Fibroblast of skin of abdomen (primary cell): Measurements from ENCODE around the gene KAZN.
A peak's percentile ranks its signal among the peaks of the same experiment; 100 is the strongest.

ENCODE experiments used
- DNase-seq: peaks from one replicate; pipeline ENCODE4 v3.0.0-alpha.2; 2013

KAZN gene

DNA sequence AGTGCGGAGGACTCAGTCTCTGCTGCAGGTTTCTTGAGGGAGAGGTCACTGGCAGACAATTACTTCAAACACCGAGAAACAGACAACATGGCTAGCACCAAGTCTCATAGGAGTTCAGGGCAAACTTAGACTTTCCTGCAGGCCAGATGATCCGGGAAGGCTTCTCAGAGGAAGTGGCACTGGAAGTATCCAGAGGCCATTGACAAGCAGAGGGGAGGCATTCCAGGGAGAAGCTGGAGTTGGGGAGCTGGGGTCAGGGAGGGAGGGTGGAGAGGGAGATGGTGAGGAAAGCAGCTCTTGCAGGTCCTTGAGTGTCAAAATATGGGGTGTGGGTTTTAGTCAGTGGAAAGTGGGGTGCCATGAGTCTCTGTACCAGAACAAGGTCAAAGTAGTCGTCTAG is 147.9 kb downstream of the KAZN start:
- no peak for DNase-seq

DNA sequence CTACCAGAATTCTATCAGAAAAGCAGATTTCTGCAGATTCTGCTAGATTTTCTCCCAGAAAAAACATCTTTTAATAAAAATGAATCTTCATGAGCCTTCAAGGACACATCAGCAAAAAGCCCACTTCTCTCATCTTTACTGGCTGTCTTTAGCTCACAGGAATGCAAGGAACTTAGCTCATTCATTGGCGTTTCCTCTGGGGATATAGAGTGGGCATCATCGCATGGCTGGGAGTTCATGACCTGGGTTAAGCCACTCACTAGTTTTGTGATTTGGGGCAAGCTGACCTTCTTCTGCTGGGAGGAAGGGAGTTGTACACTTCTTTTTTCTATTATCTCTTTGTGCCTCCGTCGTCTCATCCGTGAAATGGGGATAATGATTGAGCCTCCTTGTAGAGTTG is 149.7 kb downstream of the KAZN start:
- no peak for DNase-seq

DNA sequence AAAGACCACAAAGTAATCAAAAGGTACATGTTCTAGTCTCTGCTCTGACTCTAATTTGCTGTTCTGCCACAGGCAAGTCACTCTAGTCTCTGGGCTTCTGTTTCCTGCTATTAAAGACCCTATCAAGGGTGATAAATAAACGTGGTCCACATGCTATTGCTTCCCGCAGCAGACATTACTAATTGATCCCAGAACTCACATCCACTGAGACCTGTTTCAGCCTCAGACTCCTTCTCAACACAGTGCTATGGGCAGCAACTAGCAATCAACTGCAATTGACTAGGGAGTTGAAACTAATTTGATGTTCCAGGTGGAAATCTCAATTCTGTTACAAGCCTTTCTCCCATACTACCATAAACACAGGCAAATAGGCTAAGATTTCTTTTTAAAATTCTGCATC is 150.5 kb downstream of the KAZN start:
- DNase-seq = no peak

DNA sequence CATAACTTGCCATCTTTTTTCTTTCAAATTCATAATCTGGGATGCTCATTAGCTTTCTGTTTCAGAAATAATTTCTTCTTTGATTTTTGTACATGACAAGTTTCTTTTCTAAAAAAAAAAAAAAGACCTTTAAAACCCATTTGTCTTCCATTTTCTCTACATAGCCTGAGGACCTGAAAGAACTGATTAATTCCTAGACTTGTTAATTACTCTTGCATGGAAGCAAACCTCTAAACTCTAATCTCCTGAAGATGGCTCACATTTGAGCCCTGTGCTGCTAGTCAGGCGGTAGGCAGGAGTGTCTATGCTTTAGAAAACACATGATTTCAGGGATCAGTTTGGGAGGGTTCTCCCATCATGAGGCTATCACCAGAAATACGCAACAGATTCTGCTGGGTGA is 152.0 kb downstream of the KAZN start:
- no peak for DNase-seq

DNA sequence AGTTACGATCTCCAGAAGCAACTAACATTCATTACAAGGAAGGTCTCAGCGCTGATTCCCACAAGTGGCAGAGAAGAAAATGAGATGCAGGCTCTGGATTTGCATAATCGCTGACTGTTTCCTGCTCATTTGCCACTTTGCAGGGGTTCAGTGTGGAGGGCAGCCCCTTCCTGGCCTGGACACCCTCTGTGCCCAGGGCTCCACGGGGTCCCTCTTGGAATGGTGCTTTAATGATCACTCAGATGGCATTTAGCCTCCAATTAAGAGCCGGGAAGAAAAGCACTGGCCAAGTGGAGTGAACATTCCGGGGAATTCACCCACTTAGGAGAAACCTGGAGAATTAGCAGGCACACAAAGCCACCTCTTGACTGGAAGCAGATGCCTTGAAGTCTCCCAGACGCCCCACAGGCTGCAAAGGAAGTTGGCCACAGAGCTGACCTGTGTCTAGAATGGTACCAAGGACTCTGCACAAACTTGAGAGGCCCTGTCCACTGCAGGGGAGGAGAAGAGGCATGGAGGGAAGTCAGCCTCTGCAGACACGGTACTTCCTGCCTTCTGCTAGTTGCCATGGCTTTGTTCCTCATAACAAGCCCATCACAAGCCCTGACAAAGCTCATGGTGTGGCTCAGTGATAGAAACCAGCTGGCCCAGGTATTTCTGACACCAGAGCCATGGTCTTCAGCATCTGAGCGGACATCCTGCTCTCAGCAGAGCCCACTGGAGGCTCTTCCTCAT is 157.2 kb downstream of the KAZN start:
- DNase-seq = no peak

DNA sequence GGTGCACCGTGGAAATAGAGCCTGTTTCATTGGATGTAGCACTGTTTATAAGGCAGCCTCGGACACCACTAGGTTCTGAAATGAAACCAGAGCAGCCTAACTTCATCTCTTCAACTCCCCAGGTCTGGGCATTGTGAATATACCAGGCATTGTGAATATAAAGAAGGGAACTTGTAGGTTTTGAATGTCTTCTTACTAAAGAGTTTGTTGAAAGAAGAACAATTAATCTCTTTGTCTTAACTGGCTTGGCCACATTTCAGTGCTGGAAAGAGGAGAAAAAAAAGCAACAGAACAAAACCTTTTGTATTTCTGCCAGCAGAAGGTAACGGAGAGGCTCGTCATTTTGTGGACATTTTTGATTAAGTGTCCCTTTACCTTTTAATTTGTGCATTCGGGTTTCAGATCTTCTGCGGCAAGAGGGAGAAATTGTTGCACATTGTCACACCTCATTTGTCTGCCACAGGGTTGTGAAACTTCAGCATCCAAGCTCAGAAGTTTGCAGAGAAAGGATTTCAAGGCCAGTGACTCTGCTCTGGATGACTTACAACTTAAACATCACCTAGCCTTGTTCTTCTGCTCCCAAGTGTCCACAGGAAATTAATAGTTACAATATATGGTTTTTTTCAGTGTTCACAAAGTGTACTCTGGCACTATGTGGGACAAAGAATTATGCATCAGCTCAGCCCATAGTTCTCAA is 158.3 kb downstream of the KAZN start:
- peak; percentile 51 for DNase-seq

DNA sequence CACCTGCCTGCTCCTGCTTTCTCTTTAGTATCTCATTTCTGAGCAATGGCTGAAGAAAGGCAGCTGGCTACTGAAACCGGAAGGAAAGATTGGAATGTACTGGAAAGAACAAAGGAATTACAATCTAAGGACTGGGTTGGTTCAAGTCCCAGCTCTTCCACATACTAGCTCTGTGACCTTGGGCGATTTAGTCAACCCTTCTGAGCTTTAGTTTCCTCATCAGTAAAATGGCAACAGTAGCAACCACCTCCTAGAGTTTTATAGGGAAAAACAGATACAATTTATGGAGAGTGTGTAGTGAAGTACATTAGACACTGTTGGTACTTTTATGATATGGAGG is 158.8 kb downstream of the KAZN start:
- no peak for DNase-seq

DNA sequence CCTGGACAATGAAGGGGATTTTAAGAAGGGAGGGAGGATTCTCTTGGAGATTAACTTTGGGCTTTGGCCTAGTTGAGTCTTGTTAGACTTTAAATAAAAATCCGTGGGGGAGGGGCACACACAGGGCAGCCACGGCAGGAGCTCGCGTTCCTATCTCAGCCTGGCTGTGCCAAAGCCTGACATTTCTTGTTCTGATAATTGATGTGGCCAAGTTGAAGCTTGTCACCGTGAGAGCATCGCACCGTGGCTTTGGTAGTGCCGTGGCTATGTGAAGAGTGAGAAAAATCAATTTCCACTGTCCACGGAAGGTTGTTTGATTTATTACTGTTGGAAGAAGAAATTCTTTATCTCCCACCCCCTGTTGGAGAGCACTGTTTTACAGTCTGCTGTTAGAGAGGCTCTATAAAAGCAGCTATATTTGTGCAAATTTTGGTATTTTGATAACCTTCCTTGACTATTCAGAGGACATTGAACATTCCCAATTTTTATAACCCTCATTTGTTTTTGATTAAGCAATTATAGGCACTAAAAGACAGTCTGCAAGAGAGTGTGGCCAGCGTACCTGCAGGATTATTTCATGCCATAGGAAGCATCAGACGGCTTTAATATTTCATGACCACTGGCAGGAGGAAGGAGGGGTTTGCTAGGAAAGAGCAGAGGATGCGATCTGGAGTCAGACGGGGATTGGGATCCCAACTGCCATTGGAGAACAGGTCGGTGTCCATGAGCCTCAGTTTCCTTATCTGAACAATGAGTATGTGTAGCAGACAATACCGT is 160.7 kb downstream of the KAZN start:
- DNase-seq = no peak

DNA sequence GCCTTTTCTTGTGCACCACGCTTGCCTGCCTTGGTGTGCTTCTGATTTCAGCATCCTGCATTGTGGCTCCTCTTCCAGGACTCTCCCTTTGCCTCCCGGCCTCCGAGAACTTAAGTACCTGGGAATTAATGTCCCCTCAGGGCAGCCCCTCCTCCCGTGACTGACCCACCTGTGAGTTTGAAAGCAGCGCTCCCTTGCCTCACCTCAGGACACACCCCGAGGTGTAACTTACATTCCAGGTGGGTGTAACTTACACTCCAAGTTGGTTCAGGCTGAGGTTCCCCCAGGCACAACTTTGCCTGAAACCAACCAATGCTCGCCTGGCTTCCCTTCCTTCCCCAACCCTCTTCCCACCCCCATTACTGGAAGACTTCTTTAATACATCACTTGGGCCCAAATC is 161.4 kb downstream of the KAZN start:
- no peak for DNase-seq

DNA sequence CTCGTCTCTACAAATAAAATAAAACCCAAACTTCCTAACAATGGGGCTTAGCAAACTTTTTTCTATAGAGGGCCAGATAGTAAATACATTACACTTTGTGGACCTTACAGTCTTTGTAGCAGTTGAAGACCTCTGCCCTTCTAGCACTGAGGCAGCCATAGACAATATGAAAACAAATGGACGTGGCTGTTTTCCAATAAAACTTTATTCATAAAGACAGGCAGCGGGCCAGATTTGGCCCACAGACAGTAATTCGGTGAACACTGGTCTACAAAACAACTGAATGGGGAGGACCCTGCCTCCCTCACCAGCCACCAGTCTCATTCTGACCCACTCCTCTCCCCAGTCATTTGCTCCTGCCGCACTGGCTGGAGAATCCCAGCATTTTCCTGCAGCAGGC is 162.3 kb downstream of the KAZN start:
- DNase-seq = no peak

DNA sequence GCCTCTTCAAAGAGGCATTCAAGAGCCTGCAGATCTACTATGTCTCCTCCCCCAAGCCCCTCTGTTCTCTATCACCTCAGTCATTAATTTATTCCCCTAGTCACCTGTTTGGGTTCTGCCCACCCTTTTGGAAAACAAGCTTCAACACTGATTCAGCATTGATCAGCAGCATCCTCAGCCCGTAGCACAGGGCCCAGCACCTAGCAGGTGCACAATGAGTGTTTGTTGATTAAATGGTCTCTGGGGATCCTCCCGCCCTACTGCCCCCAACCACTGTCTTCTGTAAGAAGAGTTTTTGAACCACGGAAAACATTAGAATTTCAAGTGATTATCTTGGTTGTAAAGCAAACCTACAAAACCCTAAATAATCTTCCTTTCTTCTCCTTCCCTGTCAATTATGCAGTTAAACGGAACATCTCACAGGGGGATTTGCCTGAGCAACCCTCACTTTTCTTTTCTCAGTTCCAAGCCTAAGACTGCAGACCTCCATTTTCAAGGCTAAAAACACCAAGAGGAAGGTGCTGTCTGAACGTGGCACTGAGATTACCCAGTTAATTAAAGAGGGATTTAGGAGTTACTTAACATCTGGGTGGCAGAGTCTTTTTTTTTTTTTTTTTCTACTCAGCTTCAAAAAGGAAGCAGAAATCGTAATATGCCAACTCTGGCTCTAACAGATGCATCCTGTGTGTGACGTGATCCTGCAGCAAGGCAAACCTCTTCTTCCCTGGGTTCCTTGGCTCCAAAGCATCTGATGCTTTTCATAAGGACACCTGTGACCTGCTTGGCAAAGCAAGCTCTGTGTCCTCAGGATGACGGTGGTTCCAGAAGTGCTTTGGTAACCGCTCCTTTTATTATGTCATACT is 163.0 kb downstream of the KAZN start:
- no peak for DNase-seq

DNA sequence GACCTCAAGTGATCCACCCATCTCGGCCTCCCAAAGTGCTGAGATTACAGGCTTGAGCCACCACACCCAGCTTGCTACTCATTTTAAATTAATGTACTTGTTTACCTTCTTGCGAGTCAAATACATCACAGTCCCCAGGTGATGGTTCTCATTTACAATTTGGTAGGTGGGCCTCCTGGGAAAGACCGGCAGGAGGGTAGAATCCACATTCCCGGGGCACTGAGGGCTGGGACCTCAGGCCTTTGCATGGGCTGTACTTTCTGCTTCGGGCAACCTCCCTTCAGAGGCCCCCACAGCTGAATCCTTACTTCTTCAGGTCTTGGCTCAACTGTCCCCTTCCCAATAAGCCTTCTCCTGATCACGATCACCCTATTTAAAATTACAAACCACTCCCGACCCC is 165.5 kb downstream of the KAZN start:
- no peak for DNase-seq

DNA sequence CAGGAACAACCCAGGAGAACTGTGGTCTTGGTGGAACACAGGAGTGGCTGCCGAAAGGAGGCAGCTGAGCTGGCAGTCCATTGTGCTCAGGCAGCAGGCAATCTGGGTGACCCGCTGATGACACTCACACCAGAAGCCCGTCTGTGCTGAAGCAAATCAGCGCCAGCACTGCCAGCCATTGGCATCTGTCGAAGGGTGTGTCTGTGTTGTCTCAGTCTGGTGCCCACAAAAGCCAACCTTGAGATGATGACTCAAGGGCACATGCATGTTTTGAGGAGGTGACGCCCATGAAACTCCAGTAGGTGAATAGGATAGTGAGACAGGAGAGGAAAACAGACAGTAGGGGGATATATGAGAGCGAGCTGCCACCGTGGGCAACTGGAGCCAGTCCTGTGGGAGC is 167.3 kb downstream of the KAZN start:
- no peak for DNase-seq

DNA sequence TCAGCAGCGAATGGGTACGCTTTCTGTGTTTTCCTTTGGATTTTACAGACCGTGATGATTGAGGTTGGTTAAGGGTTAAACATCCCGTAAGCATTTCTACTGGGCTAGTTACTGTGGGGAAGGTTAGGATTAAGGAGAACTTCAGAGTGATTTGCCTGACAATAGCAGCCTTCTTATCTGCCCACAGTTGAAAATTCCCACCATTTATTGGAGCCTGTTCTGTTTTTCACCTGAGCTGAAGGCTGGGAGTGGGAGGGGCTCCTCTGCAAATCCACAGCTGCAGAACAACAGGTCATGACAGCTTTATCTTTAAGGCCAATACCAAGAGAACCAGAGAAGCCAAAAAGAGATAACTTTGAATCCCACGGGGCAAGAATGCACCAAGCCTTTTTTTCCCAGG is 168.6 kb downstream of the KAZN start:
- no peak for DNase-seq

DNA sequence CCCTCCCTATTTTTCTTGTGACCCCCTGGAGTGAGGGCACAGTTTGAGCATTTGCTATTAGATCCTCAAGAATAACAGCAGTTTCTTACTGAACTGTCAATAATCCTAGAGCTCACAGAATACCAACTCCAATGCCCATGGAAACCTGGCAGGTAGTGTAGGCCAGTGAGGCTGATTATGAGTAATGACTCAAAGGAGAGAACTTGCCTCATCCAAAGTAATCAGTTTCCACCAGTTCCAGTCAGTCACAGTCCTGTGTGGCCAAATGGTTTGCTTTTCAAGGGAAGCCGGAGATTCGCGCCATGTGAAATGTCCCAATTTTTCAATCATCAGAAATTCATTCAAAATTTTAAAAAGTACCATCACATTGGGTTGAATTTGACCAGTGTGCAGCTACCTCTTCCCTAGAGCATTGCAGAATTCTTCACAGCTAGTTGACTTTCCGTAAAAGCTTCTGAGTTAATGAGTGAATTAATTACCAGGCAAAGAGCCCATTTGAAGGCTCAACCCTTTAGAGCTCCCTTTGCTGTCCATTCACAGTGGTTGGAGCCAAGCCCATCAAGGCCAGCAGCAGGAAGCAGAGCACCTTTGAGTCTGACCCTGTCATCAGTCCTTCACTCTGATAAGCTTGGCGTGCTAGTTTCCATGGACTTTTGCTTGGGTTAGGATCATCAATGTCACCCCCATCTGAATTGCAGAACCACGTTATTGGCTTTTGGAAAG is 170.3 kb downstream of the KAZN start:
- DNase-seq = no peak

DNA sequence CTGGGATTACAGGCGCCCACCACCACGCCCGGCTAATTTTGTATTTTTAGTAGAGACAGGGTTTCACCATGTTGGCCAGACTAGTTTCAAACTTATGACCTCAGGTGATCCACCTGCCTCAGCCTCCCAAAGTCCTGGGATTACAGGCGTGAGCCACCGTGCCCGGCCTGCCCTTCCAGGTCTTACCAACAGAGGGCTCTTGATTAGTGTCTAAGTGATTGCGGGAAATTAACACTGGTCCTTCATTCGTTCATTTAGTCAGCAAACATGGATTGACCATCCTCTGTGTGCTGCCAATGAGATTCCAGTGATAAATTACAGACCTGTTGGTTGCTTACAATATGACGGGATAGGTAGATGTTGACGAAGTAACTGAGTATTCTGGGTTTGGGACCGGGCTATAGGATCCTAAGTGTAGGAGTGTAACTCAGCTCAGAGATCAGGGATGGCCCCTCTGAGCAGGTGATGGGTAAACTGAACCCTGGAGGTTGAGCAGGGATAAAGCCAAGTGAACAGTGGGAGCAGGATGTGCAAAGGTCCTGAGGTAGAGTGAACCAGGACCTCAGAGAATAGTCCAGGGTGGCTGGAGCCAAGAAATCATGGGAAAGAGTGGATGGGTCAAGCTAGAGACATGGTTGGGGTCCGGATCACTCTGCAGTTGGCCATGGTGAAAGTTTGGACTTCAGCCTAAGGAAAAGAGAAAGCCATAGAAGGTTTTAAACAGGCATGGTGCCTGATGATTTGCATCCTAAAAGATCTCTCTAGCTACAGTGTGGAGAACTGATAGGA is 171.2 kb downstream of the KAZN start:
- DNase-seq = no peak

DNA sequence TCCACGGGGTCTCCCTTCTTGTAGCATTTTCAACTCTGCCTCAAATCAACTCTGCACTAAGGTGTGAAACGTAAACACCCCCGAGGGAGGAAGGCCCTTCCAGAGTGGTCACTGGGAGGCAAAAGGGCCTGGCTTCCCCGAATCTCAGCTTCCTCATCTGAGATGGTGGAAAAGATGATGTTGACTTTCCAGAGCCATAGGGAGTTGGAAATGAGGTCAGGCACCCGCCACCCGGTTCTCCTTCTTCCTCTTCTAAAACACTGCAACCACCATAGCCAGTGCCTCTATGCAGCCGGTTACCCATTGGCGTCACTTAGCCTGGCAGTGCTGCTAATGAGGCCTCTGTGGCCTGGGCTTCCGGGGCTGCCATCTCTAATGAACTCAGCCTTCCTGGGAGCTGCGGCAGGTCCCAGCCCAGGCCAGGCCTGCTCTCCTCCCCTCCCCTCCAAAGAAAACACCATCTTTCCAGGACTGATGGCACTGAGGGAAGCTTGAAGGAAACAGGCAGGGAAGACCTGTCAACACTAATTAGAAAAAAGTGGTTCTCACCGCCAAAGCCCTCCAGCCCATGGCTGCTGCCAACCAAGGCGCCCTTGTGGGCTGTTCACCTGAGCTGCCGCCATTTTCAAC is 175.0 kb downstream of the KAZN start:
- DNase-seq = no peak

DNA sequence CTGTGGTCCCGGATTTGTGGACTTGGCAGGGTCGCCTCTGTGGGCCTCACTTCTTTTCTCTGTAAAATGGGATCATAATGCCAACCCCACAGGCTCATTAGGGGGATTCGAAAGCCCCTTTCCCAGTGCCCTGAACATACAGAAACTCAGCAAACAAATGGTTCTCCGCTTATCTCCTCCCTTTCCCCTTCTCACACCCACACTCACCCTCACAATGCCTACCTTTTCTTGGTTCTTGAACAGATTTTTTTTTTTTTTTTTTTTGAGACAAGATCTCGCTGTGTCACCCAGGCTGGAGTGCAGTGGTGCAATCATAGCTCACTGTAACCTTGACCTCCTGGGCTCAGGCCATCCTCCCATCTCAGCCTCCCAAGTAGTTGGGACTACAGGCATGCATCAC is 175.7 kb downstream of the KAZN start:
- DNase-seq = no peak

DNA sequence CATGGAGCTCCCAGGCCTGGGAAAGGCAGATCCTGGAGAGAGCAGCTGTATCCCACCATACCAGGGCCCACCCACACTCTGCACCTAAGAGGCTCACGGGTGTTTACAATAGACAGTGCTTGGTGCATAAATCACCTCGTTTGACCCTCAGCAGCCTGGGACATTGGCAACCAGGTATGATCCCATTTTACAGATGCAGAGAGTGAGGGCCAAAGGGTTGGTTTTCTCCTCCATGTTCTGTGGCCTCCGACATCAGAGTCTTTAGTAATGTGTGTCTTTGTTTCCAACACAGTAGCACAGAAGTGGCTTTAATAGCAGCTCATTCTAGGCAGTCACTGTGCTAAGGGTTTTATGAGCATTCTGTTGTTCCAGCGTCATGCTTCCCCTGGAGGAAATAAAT is 176.5 kb downstream of the KAZN start:
- DNase-seq = no peak

DNA sequence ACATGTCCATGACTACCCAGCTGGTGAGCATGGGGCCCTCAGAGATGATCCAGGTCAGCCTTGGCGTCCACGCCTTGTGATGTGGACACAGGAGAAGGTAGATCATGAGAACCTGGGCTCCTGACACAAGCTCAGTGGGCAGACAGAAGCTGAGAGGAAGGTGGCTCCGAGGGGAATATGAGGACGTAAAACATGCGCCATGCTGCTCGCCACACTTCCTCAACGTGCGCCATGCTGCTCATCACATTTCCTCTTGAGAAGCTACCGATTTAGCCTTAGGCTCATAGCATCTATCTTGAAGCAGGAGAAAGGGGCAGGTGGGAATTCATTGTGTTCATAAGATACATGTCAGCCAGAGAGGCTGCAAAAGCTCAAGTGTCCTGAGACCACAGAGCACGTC is 176.9 kb downstream of the KAZN start:
- no peak for DNase-seq
